ENCODE measurements around the gene GZMH.

Gene GZMH

DNA sequence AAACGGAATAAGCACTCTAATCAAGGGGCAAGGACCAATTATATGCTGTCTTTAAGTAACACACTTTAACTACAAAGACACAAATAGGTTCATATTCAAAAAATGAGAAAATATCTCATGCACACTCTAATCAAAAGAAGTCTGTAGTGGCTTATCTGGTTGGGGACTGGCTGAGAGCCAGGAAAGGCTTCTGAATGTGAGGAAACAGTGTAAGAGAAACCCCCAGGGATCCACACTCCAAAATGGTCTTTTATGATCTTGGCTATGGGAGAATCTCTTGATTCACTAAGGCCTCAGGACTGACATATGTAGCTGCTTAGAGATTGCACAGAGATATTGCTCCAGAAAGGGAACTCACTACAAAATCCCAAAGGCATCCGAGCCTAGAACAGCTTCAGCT is 43.7 kb downstream of the GZMH start:
- TF ChIP-seq, protein P1, sequence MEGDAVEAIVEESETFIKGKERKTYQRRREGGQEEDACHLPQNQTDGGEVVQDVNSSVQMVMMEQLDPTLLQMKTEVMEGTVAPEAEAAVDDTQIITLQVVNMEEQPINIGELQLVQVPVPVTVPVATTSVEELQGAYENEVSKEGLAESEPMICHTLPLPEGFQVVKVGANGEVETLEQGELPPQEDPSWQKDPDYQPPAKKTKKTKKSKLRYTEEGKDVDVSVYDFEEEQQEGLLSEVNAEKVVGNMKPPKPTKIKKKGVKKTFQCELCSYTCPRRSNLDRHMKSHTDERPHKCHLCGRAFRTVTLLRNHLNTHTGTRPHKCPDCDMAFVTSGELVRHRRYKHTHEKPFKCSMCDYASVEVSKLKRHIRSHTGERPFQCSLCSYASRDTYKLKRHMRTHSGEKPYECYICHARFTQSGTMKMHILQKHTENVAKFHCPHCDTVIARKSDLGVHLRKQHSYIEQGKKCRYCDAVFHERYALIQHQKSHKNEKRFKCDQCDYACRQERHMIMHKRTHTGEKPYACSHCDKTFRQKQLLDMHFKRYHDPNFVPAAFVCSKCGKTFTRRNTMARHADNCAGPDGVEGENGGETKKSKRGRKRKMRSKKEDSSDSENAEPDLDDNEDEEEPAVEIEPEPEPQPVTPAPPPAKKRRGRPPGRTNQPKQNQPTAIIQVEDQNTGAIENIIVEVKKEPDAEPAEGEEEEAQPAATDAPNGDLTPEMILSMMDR (conservative IDR thresholded peaks at IDR 0.05; ENCODE audit: low read length): no peak
- no peak for DNase-seq (ENCODE audit: low read depth)

DNA sequence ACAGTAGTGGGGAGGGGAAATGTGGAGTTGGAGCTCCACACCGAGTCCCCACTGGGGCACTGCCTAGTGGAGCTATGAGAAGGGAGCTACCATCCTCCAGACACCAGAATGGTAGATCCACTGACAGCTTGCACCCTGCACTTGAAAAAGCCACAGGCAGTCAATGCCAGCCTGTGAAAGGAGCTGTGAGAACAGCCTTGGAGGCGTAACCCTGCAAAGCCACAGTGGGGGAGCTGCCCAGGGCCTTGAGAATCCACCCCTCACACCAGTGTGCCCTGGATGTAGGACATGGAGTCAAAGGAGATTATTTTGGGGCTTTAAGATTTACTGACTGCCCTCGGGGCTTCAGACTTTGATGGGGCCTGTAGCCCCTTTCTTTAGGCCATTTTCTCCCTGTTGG is 46.0 kb downstream of the GZMH start:
- no peak overlapping the region for H3K4me3 ChIP-seq (ENCODE audit: low read length)
- TF ChIP-seq, protein P1 (conservative IDR thresholded peaks at IDR 0.05; ENCODE audit: low read length): no peak
- no peak for DNase-seq (ENCODE audit: low read depth)

More for the DNA sequence above, 43.7 kb downstream of the GZMH start:
- no peak overlapping the region for H3K4me3 ChIP-seq (ENCODE audit: low read length)

DNA sequence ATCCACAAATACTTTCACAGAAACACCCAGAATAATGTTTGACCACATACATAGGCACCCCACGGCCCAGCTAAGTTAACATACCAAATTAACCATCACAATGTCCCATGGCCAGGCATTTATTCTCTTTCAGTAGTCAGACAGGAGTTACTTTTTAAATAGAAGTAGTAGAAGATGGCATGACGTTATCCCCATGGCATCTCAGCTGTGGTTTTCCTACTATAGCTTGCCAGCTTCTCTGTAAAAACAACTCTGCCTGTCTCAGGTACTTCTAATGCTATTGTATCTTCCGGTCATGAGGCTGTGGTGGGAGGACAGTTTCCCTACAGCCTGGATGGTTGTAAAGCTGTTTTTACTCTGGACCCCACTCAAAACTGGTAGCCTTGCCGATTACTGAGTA is 52.7 kb downstream of the GZMH start:
- no peak overlapping the region for H3K4me3 ChIP-seq (ENCODE audit: low read length)
- no peak for DNase-seq (ENCODE audit: low read depth)
- TF ChIP-seq, protein P1 (conservative IDR thresholded peaks at IDR 0.05; ENCODE audit: low read length): no peak
